KMS-11 (cell line): ENCODE measurements around the gene NAV3.

Experiments
- H2AFZ ChIP-seq: fragments of 200-600 bp; sonication (generic); 2 replicates; pipeline ENCODE4 v1.6.1; 2016; ENCODE audit warnings: antibody characterized with exemption, mixed run types, low read depth
- H3K27ac ChIP-seq: fragments of 200-600 bp; sonication (generic); 2 replicates; pipeline ENCODE4 v1.6.1; 2016; ENCODE audit warnings: mild to moderate bottlenecking, mixed run types
- H3K27me3 ChIP-seq: fragments of 200-600 bp; sonication (generic); 2 replicates; pipeline ENCODE4 v1.6.1; 2017; ENCODE audit warnings: mild to moderate bottlenecking, low read depth, mixed run types, moderate library complexity; ENCODE audit not compliant: insufficient read depth
- H3K36me3 ChIP-seq: fragments of 200-600 bp; sonication (generic); 2 replicates; pipeline ENCODE4 v1.6.1; 2017; ENCODE audit warnings: mild to moderate bottlenecking, mixed run types; ENCODE audit not compliant: insufficient read depth
- H3K4me1 ChIP-seq: fragments of 200-600 bp; sonication (generic); 2 replicates; pipeline ENCODE4 v1.6.1; 2016; ENCODE audit warnings: mild to moderate bottlenecking, low read depth, mixed run types; ENCODE audit not compliant: poor library complexity, severe bottlenecking
- H3K4me2 ChIP-seq: fragments of 200-600 bp; sonication (generic); 2 replicates; pipeline ENCODE4 v1.7.0; 2016; ENCODE audit warnings: mild to moderate bottlenecking, mixed run types
- H3K4me3 ChIP-seq: fragments of 200-600 bp; sonication (generic); IDR thresholded peaks from 2 replicates; pipeline ENCODE4 v1.6.1; 2017; ENCODE audit warnings: low read depth, low read length, mixed read lengths; ENCODE audit not compliant: insufficient read depth
- H3K79me2 ChIP-seq: fragments of 200-600 bp; sonication (generic); 2 replicates; pipeline ENCODE4 v1.6.1; 2016; ENCODE audit warnings: low read depth, mixed run types; ENCODE audit not compliant: insufficient read depth
- H3K9ac ChIP-seq: fragments of 200-600 bp; sonication (generic); 2 replicates; pipeline ENCODE4 v1.6.1; 2016; ENCODE audit warnings: mild to moderate bottlenecking, mixed run types
- H4K20me1 ChIP-seq: fragments of 200-600 bp; sonication (generic); 2 replicates; pipeline ENCODE4 v1.6.1; 2016; ENCODE audit warnings: mild to moderate bottlenecking, mixed run types; ENCODE audit not compliant: insufficient read depth
- CTCF ChIP-seq: fragments of 200-600 bp; sonication (generic); conservative IDR thresholded peaks from 2 replicates; pipeline ENCODE4 v1.6.1; 2017; ENCODE audit warnings: low read depth, mild to moderate bottlenecking, antibody characterized with exemption, low read length, moderate library complexity, mixed read lengths

Gene NAV3

GRCh38 chr12:78185109-78185508 lies 354.4 kb downstream of the NAV3 start:
- H3K36me3 ChIP-seq: no peaks in the 10 kb centered on the region

GRCh38 chr12:78185651-78186050 lies 355.0 kb downstream of the NAV3 start:
- Histone ChIP-seq H3K36me3 (no peaks in the 10 kb centered on the region), H3K4me3 (no peak overlapping the region), H3K27ac (no peak overlapping the region), H3K9ac (no peak overlapping the region), H3K79me2 (no peaks in the 10 kb centered on the region), H2AFZ (no peak overlapping the region), H4K20me1 (no peaks in the 10 kb centered on the region), H3K27me3 (no peaks in the 10 kb centered on the region), H3K4me2 (no peak overlapping the region), H3K4me1 (no peaks in the 10 kb centered on the region)
- TF ChIP-seq CTCF: no peak

More at GRCh38 chr12:78185109-78185508, 354.4 kb downstream of the NAV3 start:
- no peak overlapping the region for H3K4me2 ChIP-seq
- TF ChIP-seq CTCF: no peak
- no peaks in the 10 kb centered on the region for H3K27me3 ChIP-seq
- H3K27ac ChIP-seq: no peak overlapping the region
- H3K79me2 ChIP-seq: no peaks in the 10 kb centered on the region
- H2AFZ ChIP-seq: no peak overlapping the region
- H3K4me3 ChIP-seq: no peak overlapping the region
- H3K4me1 ChIP-seq: no peaks in the 10 kb centered on the region
- no peaks in the 10 kb centered on the region for H4K20me1 ChIP-seq
- H3K9ac ChIP-seq: no peak overlapping the region

- Histone ChIP-seq H3K27ac (no peak overlapping the region), H3K4me1 (no peaks in the 10 kb centered on the region), H3K4me2 (no peak overlapping the region), H3K27me3 (no peaks in the 10 kb centered on the region), H3K9ac (no peak overlapping the region), H3K36me3 (no peaks in the 10 kb centered on the region), H3K79me2 (no peaks in the 10 kb centered on the region), H3K4me3 (no peak overlapping the region), H2AFZ (no peak overlapping the region), H4K20me1 (no peaks in the 10 kb centered on the region)
- no peak for TF ChIP-seq CTCF
Observed at GRCh38 chr12:78186670-78187069, 356.0 kb downstream of the NAV3 start.

- no peaks in the 10 kb centered on the region for H3K36me3 ChIP-seq
- H3K9ac ChIP-seq: no peak overlapping the region
- no peaks in the 10 kb centered on the region for H3K79me2 ChIP-seq
- no peak overlapping the region for H3K4me3 ChIP-seq
- H3K27ac ChIP-seq: no peak overlapping the region
- no peaks in the 10 kb centered on the region for H3K27me3 ChIP-seq
- H3K4me2 ChIP-seq: no peak overlapping the region
- H3K4me1 ChIP-seq: no peaks in the 10 kb centered on the region
- H2AFZ ChIP-seq: no peak overlapping the region
- no peaks in the 10 kb centered on the region for H4K20me1 ChIP-seq
- TF ChIP-seq CTCF: no peak
Observed at GRCh38 chr12:78187741-78188140, 357.0 kb downstream of the NAV3 start.

- no peak overlapping the region for H3K9ac ChIP-seq
- H3K27ac ChIP-seq: no peak overlapping the region
- no peak overlapping the region for H3K4me2 ChIP-seq
- H3K4me3 ChIP-seq: no peak overlapping the region
- no peak overlapping the region for H2AFZ ChIP-seq
- TF ChIP-seq CTCF: no peak
- no peaks in the 10 kb centered on the region for H3K79me2 ChIP-seq
- H3K36me3 ChIP-seq: no peaks in the 10 kb centered on the region
- no peaks in the 10 kb centered on the region for H3K4me1 ChIP-seq
- no peaks in the 10 kb centered on the region for H4K20me1 ChIP-seq
- H3K27me3 ChIP-seq: no peaks in the 10 kb centered on the region
Observed at GRCh38 chr12:78189656-78190055, 359.0 kb downstream of the NAV3 start.
